Measurements from ENCODE around the gene PHRF1. TPM values are rescaled to one million over a fixed set of nuclear protein-coding genes. Genes with fewer than 3 reads are reported as not detected.

Gene PHRF1
- total and polyA plus RNA-seq, 5 donors from 2014 or later, result 3.8 to 43.8 (median 5.5) TPM

DNA sequence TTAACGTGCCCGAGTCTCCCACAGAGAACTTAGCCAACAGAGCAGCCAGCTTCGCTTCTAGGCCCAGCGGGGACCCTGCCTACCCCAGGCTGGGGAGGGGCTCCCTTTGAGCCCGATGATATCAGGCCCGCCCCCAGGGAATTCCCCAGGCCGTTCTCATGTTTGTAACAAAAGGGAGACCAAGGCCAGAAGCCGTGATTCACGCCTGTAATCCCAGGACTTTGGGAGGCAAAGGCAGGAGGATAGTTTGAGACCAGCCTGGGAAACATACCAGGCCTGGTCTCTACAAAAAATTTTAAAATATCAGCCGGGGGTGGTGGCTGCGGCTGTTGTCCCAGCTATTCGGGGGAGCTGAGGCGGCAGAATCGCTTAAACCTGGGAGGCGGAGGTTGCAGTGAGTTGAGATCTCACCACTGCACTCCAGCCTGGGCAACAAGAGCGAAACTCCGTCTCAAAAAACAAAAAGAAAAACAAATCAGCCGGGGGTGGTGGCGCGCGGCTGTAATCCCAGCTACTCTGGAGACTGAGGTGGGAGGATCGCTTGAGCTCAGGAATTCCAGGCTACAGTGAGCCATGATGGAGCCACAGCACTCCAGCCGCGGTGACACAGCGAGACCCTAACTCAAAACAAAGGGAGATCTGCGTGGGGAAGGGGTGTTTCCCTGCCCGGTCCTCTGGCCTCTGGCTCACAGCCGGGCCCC is 62.5 kb downstream of the PHRF1 start:
- Histone ChIP-seq H3K9me3 (ENCODE audit: control insufficient read depth in 2 of 2, low read length in 2 of 2) (no peaks in the 10 kb centered on the region), H3K36me3 (ENCODE audit: control insufficient read depth, insufficient read depth, low read length) (peaks cover under 1% of the 10 kb centered on the region), H3K4me3 (ENCODE audit: low read depth, low read length) (no peak overlapping the region), H3K4me1 (ENCODE audit: control insufficient read depth, insufficient read depth, low read length, poor library complexity, severe bottlenecking) (peaks cover 17% of the 10 kb centered on the region), H3K27ac (ENCODE audit: insufficient read depth, low read length, poor library complexity, severe bottlenecking) (no peak overlapping the region), H3K27me3 (ENCODE audit: control insufficient read depth, insufficient read depth, low read length) (no peaks in the 10 kb centered on the region)
- H3K27ac Mint-ChIP-seq, result peak overlapping the region in 1 of 3 donors; percentile 73
- H3K4me1 Mint-ChIP-seq, result peaks cover 0 to 13% (median 0%) of the 10 kb centered on the region in 4 donors
- no peak for DNase-seq
- peaks cover 37% of the 10 kb centered on the region for H3K27me3 Mint-ChIP-seq
- no peaks in the 10 kb centered on the region for H3K9me3 Mint-ChIP-seq
- ATAC-seq (ENCODE audit: low read depth in 2 of 2), result no peak
- peak overlapping the region in 2 of 4 donors; percentile 28 to 39 for H3K4me3 Mint-ChIP-seq
- H3K36me3 Mint-ChIP-seq, result no peaks in the 10 kb centered on the region

DNA sequence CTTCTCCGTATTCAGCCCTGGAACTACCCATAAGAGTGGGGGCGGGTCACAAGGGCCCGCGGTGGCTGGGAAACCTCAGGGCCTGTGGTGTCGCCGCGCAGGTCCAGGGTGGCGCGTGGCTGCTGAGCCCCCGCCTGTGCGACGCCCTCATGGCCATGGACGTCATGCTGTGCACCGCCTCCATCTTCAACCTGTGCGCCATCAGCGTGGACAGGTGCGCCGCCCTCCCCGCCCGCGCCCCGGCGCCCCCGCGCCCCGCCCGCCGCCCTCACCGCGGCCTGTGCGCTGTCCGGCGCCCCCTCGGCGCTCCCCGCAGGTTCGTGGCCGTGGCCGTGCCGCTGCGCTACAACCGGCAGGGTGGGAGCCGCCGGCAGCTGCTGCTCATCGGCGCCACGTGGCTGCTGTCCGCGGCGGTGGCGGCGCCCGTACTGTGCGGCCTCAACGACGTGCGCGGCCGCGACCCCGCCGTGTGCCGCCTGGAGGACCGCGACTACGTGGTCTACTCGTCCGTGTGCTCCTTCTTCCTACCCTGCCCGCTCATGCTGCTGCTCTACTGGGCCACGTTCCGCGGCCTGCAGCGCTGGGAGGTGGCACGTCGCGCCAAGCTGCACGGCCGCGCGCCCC is 63.2 kb downstream of the PHRF1 start:
- Histone ChIP-seq H3K9me3 (ENCODE audit: control insufficient read depth in 2 of 2, low read length in 2 of 2) (no peaks in the 10 kb centered on the region), H3K27ac (ENCODE audit: insufficient read depth, low read length, poor library complexity, severe bottlenecking) (no peak overlapping the region), H3K36me3 (ENCODE audit: control insufficient read depth, insufficient read depth, low read length) (peaks cover 5% of the 10 kb centered on the region), H3K4me3 (ENCODE audit: low read depth, low read length) (no peak overlapping the region), H3K4me1 (ENCODE audit: control insufficient read depth, insufficient read depth, low read length, poor library complexity, severe bottlenecking) (peaks cover 17% of the 10 kb centered on the region), H3K27me3 (ENCODE audit: control insufficient read depth, insufficient read depth, low read length) (no peaks in the 10 kb centered on the region)
- no peak overlapping the region for H3K4me3 Mint-ChIP-seq
- ATAC-seq (ENCODE audit: low read depth in 2 of 2) (peak in 1 of 2 donors; percentile 26), DNase-seq (no peak)
- H3K27ac Mint-ChIP-seq, result no peak overlapping the region
- peaks cover 37% of the 10 kb centered on the region for H3K27me3 Mint-ChIP-seq
- H3K36me3 Mint-ChIP-seq, result no peaks in the 10 kb centered on the region
- H3K4me1 Mint-ChIP-seq, result peaks cover 0 to 13% (median 0%) of the 10 kb centered on the region in 4 donors
- no peaks in the 10 kb centered on the region for H3K9me3 Mint-ChIP-seq

DNA sequence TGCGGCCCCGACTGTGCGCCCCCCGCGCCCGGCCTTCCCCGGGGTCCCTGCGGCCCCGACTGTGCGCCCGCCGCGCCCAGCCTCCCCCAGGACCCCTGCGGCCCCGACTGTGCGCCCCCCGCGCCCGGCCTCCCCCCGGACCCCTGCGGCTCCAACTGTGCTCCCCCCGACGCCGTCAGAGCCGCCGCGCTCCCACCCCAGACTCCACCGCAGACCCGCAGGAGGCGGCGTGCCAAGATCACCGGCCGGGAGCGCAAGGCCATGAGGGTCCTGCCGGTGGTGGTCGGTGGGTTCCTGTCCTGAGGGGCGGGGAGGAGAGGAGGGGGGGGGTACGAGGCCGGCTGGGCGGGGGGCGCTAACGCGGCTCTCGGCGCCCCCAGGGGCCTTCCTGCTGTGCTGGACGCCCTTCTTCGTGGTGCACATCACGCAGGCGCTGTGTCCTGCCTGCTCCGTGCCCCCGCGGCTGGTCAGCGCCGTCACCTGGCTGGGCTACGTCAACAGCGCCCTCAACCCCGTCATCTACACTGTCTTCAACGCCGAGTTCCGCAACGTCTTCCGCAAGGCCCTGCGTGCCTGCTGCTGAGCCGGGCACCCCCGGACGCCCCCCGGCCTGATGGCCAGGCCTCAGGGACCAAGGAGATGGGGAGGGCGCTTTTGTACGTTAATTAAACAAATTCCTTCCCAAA is 63.9 kb downstream of the PHRF1 start:
- no peaks in the 10 kb centered on the region for H3K9me3 ChIP-seq (ENCODE audit: control insufficient read depth in 2 of 2, low read length in 2 of 2)
- DNase-seq (no peak), ATAC-seq (ENCODE audit: low read depth in 2 of 2) (peak in 1 of 2 donors; percentile 18)
- no peak overlapping the region for H3K4me3 ChIP-seq (ENCODE audit: low read depth, low read length)
- peaks cover 5% of the 10 kb centered on the region for H3K36me3 ChIP-seq (ENCODE audit: control insufficient read depth, insufficient read depth, low read length)
- peaks cover 17% of the 10 kb centered on the region for H3K4me1 ChIP-seq (ENCODE audit: control insufficient read depth, insufficient read depth, low read length, poor library complexity, severe bottlenecking)
- no peak overlapping the region for H3K27ac ChIP-seq (ENCODE audit: insufficient read depth, low read length, poor library complexity, severe bottlenecking)
- Mint-ChIP-seq H3K27me3 (peaks cover 29% of the 10 kb centered on the region), H3K4me1 (peaks cover 0 to 13% (median 0%) of the 10 kb centered on the region in 4 donors), H3K36me3 (no peaks in the 10 kb centered on the region), H3K4me3 (peak overlapping the region in 1 of 4 donors; percentile 62), H3K27ac (no peak overlapping the region), H3K9me3 (no peaks in the 10 kb centered on the region)
- H3K27me3 ChIP-seq (ENCODE audit: control insufficient read depth, insufficient read depth, low read length), result no peaks in the 10 kb centered on the region

DNA sequence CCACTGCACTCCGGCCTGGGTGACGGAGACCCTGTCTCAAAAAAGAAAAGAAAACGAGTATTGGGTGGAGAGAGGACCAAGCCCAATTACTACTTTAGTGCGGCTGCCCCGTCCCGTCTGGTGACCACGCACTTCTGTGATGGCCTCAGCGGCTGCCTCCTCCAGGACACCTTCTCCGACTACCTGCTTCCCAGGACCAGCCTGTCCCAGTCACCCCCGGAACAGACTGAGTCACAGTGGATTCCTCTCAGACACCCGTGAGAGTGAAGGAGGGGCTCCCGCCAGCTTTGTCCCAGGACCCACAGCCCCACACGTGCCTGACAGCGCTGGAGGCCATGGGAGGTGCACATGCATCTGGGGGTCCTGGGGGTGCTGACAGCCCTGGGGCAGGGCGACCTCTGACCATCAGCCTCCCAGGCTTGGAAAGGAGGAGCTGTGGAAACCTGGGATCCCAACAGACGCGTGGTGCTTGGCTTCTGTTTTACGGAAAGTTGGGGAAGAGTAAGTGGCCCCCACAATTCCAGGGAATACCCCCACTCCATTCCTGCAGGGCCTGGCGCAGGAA is 65.6 kb downstream of the PHRF1 start:
- DNase-seq, result no peak
- Histone ChIP-seq H3K4me3 (ENCODE audit: low read depth, low read length) (no peak overlapping the region), H3K4me1 (ENCODE audit: control insufficient read depth, insufficient read depth, low read length, poor library complexity, severe bottlenecking) (peaks cover 12% of the 10 kb centered on the region), H3K27ac (ENCODE audit: insufficient read depth, low read length, poor library complexity, severe bottlenecking) (no peak overlapping the region), H3K9me3 (ENCODE audit: control insufficient read depth in 2 of 2, low read length in 2 of 2) (no peaks in the 10 kb centered on the region), H3K36me3 (ENCODE audit: control insufficient read depth, insufficient read depth, low read length) (peaks cover 5% of the 10 kb centered on the region), H3K27me3 (ENCODE audit: control insufficient read depth, insufficient read depth, low read length) (no peaks in the 10 kb centered on the region)
- Mint-ChIP-seq H3K4me3 (no peak overlapping the region), H3K36me3 (no peaks in the 10 kb centered on the region), H3K27ac (peak overlapping the region in 1 of 3 donors; percentile 25), H3K27me3 (peaks cover 23% of the 10 kb centered on the region), H3K4me1 (peaks cover 0 to 12% (median 0%) of the 10 kb centered on the region in 4 donors), H3K9me3 (no peaks in the 10 kb centered on the region)
- no peak for ATAC-seq (ENCODE audit: low read depth in 2 of 2)

DNA sequence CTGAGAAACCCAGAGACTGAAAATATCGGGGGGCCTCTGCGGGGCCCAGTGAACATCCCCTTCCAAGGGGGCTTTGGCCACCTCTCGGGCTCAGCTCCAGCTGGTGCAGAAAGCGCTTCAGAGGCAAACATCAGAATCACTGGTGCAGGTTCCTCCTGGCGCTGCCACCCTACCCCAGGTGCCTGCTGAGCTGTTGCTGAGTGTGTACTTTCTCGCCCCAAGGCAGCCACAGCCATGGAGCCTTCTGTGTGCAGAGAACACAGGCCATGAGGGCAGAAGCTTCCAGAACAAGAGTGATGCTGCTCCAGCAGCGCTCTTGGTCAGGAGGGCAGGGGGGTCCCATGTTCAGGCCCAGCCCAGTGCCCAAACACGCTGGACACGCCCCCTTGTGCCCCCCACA is 67.1 kb downstream of the PHRF1 start:
- ATAC-seq (ENCODE audit: low read depth in 2 of 2), result no peak
- DNase-seq, result no peak
- no peaks in the 10 kb centered on the region for H3K27me3 ChIP-seq (ENCODE audit: control insufficient read depth, insufficient read depth, low read length)

DNA sequence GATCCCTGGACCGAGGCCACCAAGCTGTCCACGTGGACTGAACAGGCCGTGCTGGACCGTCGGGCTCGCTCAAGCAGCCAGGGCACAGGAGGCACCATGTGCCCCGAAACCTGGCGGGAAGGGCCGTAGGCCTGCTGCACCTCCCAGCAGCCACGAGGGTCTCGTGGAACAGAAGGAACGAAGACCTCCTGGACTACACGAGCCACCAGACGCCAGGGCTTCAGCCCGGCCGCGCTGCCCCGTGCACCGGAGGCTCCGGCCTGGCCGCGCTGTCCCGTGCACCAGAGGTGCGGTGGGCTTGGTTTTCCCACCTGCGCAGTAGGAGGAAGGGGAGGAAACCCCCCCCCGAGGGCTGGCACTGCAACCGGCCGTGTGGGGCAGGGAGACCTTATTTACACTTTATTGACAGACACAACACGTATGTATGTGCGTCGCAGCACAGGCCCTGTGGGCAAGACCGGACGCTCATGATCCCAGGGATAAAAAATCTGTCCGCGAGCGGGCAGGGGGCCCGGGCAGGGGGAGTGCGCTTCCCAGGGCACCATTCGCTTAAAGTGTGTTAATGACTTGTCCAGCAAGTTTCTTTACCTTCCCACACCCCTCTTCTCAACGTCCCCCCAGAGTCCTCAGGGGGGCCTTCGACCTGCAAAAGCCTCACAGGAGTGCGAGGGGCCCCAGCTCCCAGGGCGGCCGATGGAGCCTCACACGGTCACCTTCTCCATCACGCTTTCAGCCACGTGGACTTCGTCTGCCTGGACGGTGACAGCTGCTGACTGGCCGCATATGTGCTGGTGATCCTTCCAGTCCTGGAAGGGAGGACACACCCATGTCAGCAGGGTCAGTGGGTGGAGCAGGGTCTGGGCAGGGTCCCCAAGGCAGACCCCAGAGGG is 67.8 kb downstream of the PHRF1 start:
- Histone ChIP-seq H3K27me3 (ENCODE audit: control insufficient read depth, insufficient read depth, low read length) (no peaks in the 10 kb centered on the region), H3K9me3 (ENCODE audit: control insufficient read depth in 2 of 2, low read length in 2 of 2) (no peaks in the 10 kb centered on the region), H3K4me1 (ENCODE audit: control insufficient read depth, insufficient read depth, low read length, poor library complexity, severe bottlenecking) (peaks cover 2% of the 10 kb centered on the region), H3K4me3 (ENCODE audit: low read depth, low read length) (no peak overlapping the region), H3K27ac (ENCODE audit: insufficient read depth, low read length, poor library complexity, severe bottlenecking) (no peak overlapping the region), H3K36me3 (ENCODE audit: control insufficient read depth, insufficient read depth, low read length) (peaks cover 5% of the 10 kb centered on the region)
- Mint-ChIP-seq H3K27ac (no peak overlapping the region), H3K4me3 (no peak overlapping the region), H3K4me1 (peaks cover 0 to 3% (median 0%) of the 10 kb centered on the region in 4 donors), H3K36me3 (no peaks in the 10 kb centered on the region), H3K9me3 (no peaks in the 10 kb centered on the region), H3K27me3 (peaks cover 6% of the 10 kb centered on the region)
- no peak for DNase-seq
- ATAC-seq (ENCODE audit: low read depth in 2 of 2), result no peak

More for the DNA sequence above, 67.1 kb downstream of the PHRF1 start:
- no peak overlapping the region for H3K27ac ChIP-seq (ENCODE audit: insufficient read depth, low read length, poor library complexity, severe bottlenecking)
- H3K4me1 ChIP-seq (ENCODE audit: control insufficient read depth, insufficient read depth, low read length, poor library complexity, severe bottlenecking), result peaks cover 4% of the 10 kb centered on the region
- Mint-ChIP-seq H3K4me3 (no peak overlapping the region), H3K27me3 (peaks cover 13% of the 10 kb centered on the region), H3K9me3 (no peaks in the 10 kb centered on the region), H3K27ac (no peak overlapping the region), H3K36me3 (no peaks in the 10 kb centered on the region), H3K4me1 (peaks cover 0 to 7% (median 0%) of the 10 kb centered on the region in 4 donors)
- peaks cover 5% of the 10 kb centered on the region for H3K36me3 ChIP-seq (ENCODE audit: control insufficient read depth, insufficient read depth, low read length)
- H3K9me3 ChIP-seq (ENCODE audit: control insufficient read depth in 2 of 2, low read length in 2 of 2), result no peaks in the 10 kb centered on the region
- no peak overlapping the region for H3K4me3 ChIP-seq (ENCODE audit: low read depth, low read length)

DNA sequence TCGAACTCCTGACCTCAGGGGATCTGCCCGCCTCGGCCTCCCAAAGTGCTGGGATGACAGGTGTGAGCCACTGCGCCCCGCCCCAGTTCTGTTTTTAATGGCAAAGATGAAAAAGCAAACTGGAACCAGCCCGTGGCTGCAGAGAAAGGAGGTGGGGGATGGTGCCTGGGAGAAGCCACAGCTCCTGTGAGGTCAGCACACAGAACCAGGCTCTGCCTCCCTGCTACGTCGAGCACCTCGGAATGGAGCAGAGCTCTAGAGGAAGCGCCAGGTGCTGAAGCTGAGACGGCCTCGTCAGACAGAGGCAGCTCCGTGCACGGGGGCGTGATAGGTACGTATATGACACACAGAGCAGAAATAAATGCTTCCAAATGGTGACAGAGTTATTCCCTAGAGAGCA is 69.3 kb downstream of the PHRF1 start:
- H3K9me3 Mint-ChIP-seq, result no peaks in the 10 kb centered on the region
- ATAC-seq (ENCODE audit: low read depth in 2 of 2), result no peak
- no peak for DNase-seq
- Histone ChIP-seq H3K36me3 (ENCODE audit: control insufficient read depth, insufficient read depth, low read length) (peaks cover 5% of the 10 kb centered on the region), H3K27me3 (ENCODE audit: control insufficient read depth, insufficient read depth, low read length) (no peaks in the 10 kb centered on the region), H3K4me3 (ENCODE audit: low read depth, low read length) (no peak overlapping the region), H3K9me3 (ENCODE audit: control insufficient read depth in 2 of 2, low read length in 2 of 2) (no peaks in the 10 kb centered on the region), H3K27ac (ENCODE audit: insufficient read depth, low read length, poor library complexity, severe bottlenecking) (no peak overlapping the region), H3K4me1 (ENCODE audit: control insufficient read depth, insufficient read depth, low read length, poor library complexity, severe bottlenecking) (no peaks in the 10 kb centered on the region)
- H3K27ac Mint-ChIP-seq, result no peak overlapping the region
- peaks cover 2% of the 10 kb centered on the region for H3K27me3 Mint-ChIP-seq
- no peaks in the 10 kb centered on the region for H3K4me1 Mint-ChIP-seq
- no peaks in the 10 kb centered on the region for H3K36me3 Mint-ChIP-seq
- peak overlapping the region in 1 of 4 donors; percentile 38 for H3K4me3 Mint-ChIP-seq

Data from CD4-positive, CD25-positive, alpha-beta regulatory T cell (primary cell).